ENCODE data around the gene F13B. TPM values are rescaled to one million over a fixed set of nuclear protein-coding genes. Genes with fewer than 3 reads are reported as not detected.

F13B gene
- total RNA-seq, 4 donors from 2014 or later = not detected

DNA sequence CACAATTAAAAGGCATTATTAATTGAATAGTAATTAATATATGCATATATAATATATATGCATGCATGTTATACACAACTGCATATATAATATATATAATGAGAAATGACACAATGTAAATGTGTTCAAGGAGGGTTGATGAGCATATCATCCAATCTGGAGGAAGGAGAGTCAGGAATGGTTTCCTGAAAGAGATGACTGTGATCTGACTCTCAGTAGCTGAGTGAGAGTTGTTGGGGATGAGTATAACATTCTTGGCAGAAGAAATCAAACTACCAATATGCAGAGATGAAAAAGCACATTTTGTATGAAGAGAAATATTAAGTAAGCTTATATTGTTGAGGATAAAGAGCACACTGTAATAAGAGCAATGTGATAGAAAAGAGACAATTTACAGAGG lies 37.3 kb downstream of the F13B start:
- Histone ChIP-seq H3K4me3 (no peak overlapping the region), H3K27me3 (no peaks in the 10 kb centered on the region), H3K27ac (no peak overlapping the region), H3K9me3 (no peaks in the 10 kb centered on the region), H3K4me1 (no peaks in the 10 kb centered on the region), H3K36me3 (no peaks in the 10 kb centered on the region)
- no peak for TF ChIP-seq POLR2A (IDR thresholded peaks at IDR 0.05)
- TF ChIP-seq EP300 (IDR thresholded peaks at IDR 0.05) = no peak
- no peak for DNase-seq (ENCODE audit: low spot score in 2 of 2)

DNA sequence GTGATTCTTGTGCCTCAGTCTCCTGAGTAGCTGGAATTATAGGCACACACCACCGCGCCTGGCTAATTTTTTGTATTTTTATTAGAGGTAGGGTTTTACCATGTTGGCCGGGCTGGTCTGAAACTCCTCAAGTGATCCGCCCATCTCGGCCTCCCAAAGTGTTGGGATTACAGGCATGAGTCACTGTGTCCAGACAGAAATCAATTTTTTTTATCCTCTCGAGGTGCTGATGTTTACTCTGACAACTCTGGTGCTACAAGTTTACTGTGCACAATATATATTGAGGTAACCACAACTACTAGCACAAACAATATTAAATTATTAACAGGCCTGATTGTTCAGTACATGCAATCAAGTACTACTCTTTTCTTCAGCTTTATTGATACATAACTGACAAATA lies 39.7 kb downstream of the F13B start:
- 87 to 89% methylated on average over 6 of the region's 6 CpGs for WGBS, 2 donors
- no peak overlapping the region for H3K4me3 ChIP-seq

DNA sequence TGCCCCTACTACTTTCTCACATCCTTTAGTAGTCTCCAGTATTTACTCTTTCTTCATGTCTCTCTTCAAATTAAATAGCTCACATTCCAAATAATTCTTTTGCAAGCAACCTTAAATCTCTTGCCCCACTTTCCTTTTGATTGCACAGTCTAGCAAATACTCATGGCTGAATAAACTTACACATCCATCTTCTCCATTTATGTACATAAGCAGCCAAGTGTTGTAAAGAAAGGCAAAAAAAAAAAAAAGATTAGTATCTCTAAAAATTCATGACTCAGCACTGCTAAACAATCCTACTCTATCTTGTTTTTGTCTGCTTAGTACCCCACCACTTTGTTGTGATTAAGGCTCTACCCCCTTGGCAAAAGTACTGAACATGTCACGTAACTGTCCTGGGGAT lies 42.6 kb downstream of the F13B start:
- 2 to 44% methylated on average over 1 of the region's 1 CpG for WGBS, 2 donors
- no peak for DNase-seq (ENCODE audit: low spot score in 2 of 2)

More for the DNA sequence above, 39.7 kb downstream of the F13B start:
- H3K27me3 ChIP-seq = no peaks in the 10 kb centered on the region
- H3K4me1 ChIP-seq = no peaks in the 10 kb centered on the region
- TF ChIP-seq, protein P1, sequence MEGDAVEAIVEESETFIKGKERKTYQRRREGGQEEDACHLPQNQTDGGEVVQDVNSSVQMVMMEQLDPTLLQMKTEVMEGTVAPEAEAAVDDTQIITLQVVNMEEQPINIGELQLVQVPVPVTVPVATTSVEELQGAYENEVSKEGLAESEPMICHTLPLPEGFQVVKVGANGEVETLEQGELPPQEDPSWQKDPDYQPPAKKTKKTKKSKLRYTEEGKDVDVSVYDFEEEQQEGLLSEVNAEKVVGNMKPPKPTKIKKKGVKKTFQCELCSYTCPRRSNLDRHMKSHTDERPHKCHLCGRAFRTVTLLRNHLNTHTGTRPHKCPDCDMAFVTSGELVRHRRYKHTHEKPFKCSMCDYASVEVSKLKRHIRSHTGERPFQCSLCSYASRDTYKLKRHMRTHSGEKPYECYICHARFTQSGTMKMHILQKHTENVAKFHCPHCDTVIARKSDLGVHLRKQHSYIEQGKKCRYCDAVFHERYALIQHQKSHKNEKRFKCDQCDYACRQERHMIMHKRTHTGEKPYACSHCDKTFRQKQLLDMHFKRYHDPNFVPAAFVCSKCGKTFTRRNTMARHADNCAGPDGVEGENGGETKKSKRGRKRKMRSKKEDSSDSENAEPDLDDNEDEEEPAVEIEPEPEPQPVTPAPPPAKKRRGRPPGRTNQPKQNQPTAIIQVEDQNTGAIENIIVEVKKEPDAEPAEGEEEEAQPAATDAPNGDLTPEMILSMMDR (IDR thresholded peaks at IDR 0.05) = no peak
- TF ChIP-seq POLR2A (IDR thresholded peaks at IDR 0.05) = no peak
- no peak for TF ChIP-seq EP300 (IDR thresholded peaks at IDR 0.05)
- H3K9me3 ChIP-seq = no peaks in the 10 kb centered on the region
- DNase-seq (ENCODE audit: low spot score in 2 of 2) = no peak
- H3K27ac ChIP-seq = no peak overlapping the region
- no peaks in the 10 kb centered on the region for H3K36me3 ChIP-seq

DNA sequence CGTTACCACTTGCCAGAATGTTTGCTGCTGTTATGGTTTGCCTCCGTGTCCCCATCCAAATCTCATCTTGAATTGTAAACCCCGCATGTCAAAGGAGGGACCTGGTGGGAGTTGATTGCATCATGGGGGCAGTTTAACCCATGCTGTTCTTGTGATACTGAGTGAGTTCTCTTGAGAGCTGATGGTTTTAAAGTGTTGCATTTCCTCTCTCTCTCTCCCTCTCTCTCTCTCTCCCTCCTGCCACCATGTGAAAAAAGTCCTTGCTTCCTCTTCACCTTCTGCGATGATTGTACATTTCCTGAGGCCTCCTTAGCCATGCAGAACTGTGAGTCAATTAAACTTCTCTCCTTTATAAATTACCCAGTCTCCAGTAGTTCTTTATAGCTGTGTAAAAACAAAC lies 45.3 kb downstream of the F13B start:
- Histone ChIP-seq H3K4me1 (no peaks in the 10 kb centered on the region), H3K27ac (no peak overlapping the region), H3K27me3 (no peaks in the 10 kb centered on the region), H3K9me3 (no peaks in the 10 kb centered on the region), H3K4me3 (no peak overlapping the region), H3K36me3 (no peaks in the 10 kb centered on the region)
- no peak for DNase-seq (ENCODE audit: low spot score in 2 of 2)
- TF ChIP-seq, protein P1 (IDR thresholded peaks at IDR 0.05) = no peak
- TF ChIP-seq EP300 (IDR thresholded peaks at IDR 0.05) (no peak), POLR2A (IDR thresholded peaks at IDR 0.05) (no peak)
- 28 to 33% methylated on average over 4 of the region's 4 CpGs for WGBS, 2 donors

More for the DNA sequence above, 42.6 kb downstream of the F13B start:
- Histone ChIP-seq H3K27ac (no peak overlapping the region), H3K36me3 (no peaks in the 10 kb centered on the region), H3K4me3 (no peak overlapping the region), H3K27me3 (no peaks in the 10 kb centered on the region), H3K9me3 (no peaks in the 10 kb centered on the region), H3K4me1 (no peaks in the 10 kb centered on the region)
- TF ChIP-seq EP300 (IDR thresholded peaks at IDR 0.05) (no peak), POLR2A (IDR thresholded peaks at IDR 0.05) (no peak)
- TF ChIP-seq, protein P1 (IDR thresholded peaks at IDR 0.05) = no peak

DNA sequence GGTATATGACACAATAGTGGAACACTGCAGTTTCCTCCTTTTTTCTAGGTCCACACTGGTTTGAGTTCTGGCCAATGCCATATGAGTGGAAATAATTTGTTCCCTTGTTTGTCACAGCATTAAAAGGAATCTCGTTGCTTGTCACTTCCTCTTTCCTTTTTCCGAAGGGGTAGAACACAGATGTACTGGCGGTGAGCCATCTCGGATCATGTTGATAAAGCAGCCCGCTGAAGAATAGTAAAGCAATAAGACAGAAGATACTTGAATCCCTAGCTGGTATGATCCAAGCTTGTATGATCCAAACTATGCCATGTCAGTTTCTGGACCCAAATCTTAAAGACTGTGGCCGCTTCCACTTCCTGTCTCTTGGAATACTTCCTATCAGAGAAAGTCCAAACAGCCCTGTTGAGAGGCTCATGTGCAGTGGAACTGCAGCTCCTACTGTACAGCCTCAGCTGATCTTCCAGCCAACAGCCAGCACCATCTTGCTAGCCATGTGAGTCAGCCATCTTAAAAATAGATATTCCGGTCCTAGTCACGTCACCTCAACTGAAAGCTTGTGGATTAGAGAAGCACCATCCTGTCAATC lies 49.4 kb downstream of the F13B start:
- no peak for TF ChIP-seq EP300 (IDR thresholded peaks at IDR 0.05)
- no peak for TF ChIP-seq POLR2A (IDR thresholded peaks at IDR 0.05)
- TF ChIP-seq, protein P1 (IDR thresholded peaks at IDR 0.05) = no peak
- DNase-seq (ENCODE audit: low spot score in 2 of 2) = no peak
- WGBS, 2 donors = 79 to 81% methylated on average over 8 of the region's 8 CpGs
- no peaks in the 10 kb centered on the region for H3K36me3 ChIP-seq
- H3K4me1 ChIP-seq = no peaks in the 10 kb centered on the region
- peaks cover 0 to 6% (median 0%) of the 10 kb centered on the region in 4 donors for H3K9me3 ChIP-seq
- H3K4me3 ChIP-seq = no peak overlapping the region
- H3K27me3 ChIP-seq = no peaks in the 10 kb centered on the region
- no peak overlapping the region for H3K27ac ChIP-seq

DNA sequence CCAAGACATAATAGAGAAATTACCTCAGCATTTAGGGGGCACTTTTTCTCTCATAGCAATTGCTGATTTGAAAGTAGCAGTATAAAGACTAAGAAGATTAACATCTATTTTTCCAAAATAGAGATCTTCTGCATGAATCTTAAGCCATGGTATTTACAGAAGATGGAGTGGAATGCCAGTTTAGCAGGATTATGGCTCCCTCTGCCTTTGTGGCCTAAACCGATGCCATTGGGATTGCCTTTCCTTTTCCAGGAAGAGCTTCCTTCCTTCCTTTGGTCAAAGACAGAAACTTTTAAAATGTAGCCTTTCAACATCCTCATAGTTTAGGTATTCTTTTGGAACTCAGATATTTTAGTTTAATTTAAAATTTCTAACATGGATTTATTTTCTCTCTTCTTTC lies 50.3 kb downstream of the F13B start:
- H3K9me3 ChIP-seq = peaks cover 0 to 8% (median 0%) of the 10 kb centered on the region in 4 donors
- no peaks in the 10 kb centered on the region for H3K27me3 ChIP-seq
- no peaks in the 10 kb centered on the region for H3K4me1 ChIP-seq
- H3K4me3 ChIP-seq = no peak overlapping the region
- DNase-seq (ENCODE audit: low spot score in 2 of 2) = no peak
- H3K27ac ChIP-seq = no peak overlapping the region
- no peak for TF ChIP-seq EP300 (IDR thresholded peaks at IDR 0.05)
- TF ChIP-seq POLR2A (IDR thresholded peaks at IDR 0.05) = no peak
- TF ChIP-seq, protein P1 (IDR thresholded peaks at IDR 0.05) = no peak
- WGBS, 2 donors = 67 to 91% methylated on average over 1 of the region's 1 CpG
- H3K36me3 ChIP-seq = no peaks in the 10 kb centered on the region

All from tibial nerve (tissue), 4 donors.